Progenitor cell of endocrine pancreas (in vitro differentiated cells): ENCODE results near the gene NHERF2. TPM values are rescaled to one million over a fixed set of nuclear protein-coding genes. Genes with fewer than 3 reads are reported as not detected.
A peak's percentile ranks its signal among the peaks of the same experiment; 100 is the strongest.

ENCODE experiments used
- DNase-seq: peaks from one replicate; pipeline ENCODE4 v3.0.0; 2021; ENCODE audit warnings: low spot score; ENCODE audit not compliant: unreplicated experiment
- H3K27ac Mint-ChIP-seq: 2 replicates; pipeline ENCODE4 v1.8.0; 2021; ENCODE audit warnings: mild to moderate bottlenecking, moderate library complexity, mixed read lengths
- H3K27me3 Mint-ChIP-seq: 2 replicates; pipeline ENCODE4 v1.8.0; 2021; ENCODE audit warnings: mixed read lengths
- H3K36me3 Mint-ChIP-seq: 2 replicates; pipeline ENCODE4 v1.8.0; 2022; ENCODE audit warnings: mixed read lengths; ENCODE audit not compliant: insufficient read depth
- H3K4me1 Mint-ChIP-seq: 2 replicates; pipeline ENCODE4 v1.8.0; 2021; ENCODE audit warnings: low read depth, mixed read lengths
- H3K4me3 Mint-ChIP-seq: 2 replicates; pipeline ENCODE4 v1.8.0; 2021; ENCODE audit warnings: low read depth, mild to moderate bottlenecking, moderate library complexity, mixed read lengths
- H3K9me3 Mint-ChIP-seq: 2 replicates; pipeline ENCODE4 v1.8.0; 2021; ENCODE audit warnings: low read depth, mixed read lengths
- total RNA-seq: library from RNA; stranded (reverse); gene quantifications from 2 replicates; pipeline ENCODE4 v1.2.1, GENCODE V29; 2021
- TF ChIP-seq, protein P1 (sequence below): fragments of 200-600 bp; sonication (generic); IDR thresholded peaks from one replicate; pipeline ENCODE4 v1.5.0; 2021; ENCODE audit warnings: antibody characterized with exemption, mild to moderate bottlenecking; ENCODE audit not compliant: unreplicated experiment

NHERF2 gene
- total RNA-seq, 1 donor from 2014 or later, result 8.4 TPM

DNA sequence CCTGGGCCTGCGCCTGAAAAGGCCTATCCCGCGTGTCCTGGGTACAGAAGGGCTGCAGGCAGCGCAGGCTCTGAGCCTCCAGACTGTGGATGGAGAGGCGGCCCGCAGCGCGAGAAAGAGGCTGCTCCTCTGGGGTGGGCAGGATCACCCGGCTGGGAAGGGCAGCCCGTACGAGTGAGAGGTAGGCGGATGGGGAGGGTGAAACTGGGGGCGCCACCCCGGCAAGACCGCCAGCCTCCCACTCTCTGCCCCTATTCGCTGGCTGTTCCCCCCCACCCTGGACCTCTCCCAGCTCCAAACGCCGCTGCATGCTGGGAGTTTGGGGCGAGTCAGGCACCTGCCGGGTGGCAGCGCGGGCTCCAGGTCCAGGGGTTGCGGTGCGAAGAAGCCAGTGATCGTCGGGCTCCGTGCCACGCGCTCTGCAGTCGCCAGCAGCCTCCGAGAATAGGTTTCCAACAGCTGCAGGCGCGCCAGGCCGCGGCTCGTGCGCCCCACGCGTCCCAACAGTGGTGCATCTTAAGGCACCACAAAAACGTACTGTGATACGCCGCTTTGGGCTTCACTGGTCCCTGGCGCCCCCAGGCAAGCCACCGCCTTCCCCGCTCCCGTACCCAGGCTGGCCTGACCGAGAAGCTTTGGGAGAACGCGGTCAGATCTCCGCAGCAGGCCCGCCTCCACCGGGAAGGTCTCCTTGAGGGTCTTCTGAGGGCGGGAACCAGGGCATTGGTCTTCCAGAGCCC, 46.5 kb upstream of the NHERF2 start:
- Mint-ChIP-seq H3K27ac (no peak overlapping the region), H3K4me1 (peaks cover 10% of the 10 kb centered on the region), H3K27me3 (peaks cover 40% of the 10 kb centered on the region), H3K4me3 (no peak overlapping the region), H3K36me3 (peaks cover 6% of the 10 kb centered on the region), H3K9me3 (no peaks in the 10 kb centered on the region)
- TF ChIP-seq, protein P1, sequence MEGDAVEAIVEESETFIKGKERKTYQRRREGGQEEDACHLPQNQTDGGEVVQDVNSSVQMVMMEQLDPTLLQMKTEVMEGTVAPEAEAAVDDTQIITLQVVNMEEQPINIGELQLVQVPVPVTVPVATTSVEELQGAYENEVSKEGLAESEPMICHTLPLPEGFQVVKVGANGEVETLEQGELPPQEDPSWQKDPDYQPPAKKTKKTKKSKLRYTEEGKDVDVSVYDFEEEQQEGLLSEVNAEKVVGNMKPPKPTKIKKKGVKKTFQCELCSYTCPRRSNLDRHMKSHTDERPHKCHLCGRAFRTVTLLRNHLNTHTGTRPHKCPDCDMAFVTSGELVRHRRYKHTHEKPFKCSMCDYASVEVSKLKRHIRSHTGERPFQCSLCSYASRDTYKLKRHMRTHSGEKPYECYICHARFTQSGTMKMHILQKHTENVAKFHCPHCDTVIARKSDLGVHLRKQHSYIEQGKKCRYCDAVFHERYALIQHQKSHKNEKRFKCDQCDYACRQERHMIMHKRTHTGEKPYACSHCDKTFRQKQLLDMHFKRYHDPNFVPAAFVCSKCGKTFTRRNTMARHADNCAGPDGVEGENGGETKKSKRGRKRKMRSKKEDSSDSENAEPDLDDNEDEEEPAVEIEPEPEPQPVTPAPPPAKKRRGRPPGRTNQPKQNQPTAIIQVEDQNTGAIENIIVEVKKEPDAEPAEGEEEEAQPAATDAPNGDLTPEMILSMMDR, result no peak
- DNase-seq, result no peak

DNA sequence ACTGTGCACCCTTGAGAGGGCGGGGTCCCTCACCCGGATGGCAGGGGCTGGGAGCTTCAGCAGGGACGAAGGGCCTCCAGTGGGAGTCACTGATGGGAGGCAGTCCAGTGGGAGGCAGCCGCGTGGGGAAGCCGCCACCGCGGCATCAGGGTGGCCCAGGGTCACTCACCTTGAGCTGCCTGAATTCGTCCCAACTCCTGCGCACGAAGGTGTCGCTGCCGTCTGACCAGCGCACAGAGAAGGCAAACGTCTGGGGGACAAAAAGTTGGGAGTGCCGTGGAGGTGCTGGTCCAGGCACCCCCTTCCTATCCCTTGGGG, 46.0 kb upstream of the NHERF2 start:
- no peak overlapping the region for H3K4me3 Mint-ChIP-seq
- peaks cover 40% of the 10 kb centered on the region for H3K27me3 Mint-ChIP-seq
- H3K4me1 Mint-ChIP-seq, result peaks cover 11% of the 10 kb centered on the region
- peaks cover 6% of the 10 kb centered on the region for H3K36me3 Mint-ChIP-seq
- TF ChIP-seq, protein P1, result no peak
- no peak for DNase-seq
- H3K27ac Mint-ChIP-seq, result no peak overlapping the region
- no peaks in the 10 kb centered on the region for H3K9me3 Mint-ChIP-seq

DNA sequence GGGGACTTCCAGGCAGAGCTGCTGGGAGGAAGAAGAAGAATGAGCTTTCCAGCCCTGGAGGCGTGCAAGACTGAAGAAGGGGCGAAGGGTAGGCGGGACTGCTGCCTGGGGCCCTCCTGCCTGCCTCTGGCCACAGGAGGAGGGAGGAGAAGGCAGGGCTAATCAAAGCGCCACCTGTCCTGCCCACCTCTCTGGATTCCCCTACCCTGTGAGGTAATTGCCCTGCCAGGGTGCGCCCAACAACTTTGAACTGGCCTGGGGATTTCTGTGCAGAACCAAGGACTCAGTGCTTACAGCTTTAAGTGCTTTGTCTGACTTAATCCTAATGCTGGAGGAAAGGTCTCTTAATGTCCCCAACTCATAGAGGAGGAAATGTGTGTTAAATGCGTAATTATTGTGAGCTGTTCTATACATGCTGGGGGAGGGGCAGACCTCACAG, 45.3 kb upstream of the NHERF2 start, which contains the start of gene NOXO1:
Gene NOXO1, minus strand, starts transcription at position 72 of the 439 bp plus-strand sequence. CDS start 290 bp downstream, outside the sequence.
- Mint-ChIP-seq H3K9me3 (no peaks in the 10 kb centered on the region), H3K4me3 (peak within 1 kb of the TSS; percentile 16), H3K4me1 (peaks cover 11% of the 10 kb centered on the region), H3K36me3 (peaks cover 2% of the 10 kb centered on the region), H3K27me3 (peaks cover 40% of the 10 kb centered on the region), H3K27ac (no peak within 1 kb of the TSS)
- TF ChIP-seq, protein P1, result no peak
- DNase-seq, result no peak

DNA sequence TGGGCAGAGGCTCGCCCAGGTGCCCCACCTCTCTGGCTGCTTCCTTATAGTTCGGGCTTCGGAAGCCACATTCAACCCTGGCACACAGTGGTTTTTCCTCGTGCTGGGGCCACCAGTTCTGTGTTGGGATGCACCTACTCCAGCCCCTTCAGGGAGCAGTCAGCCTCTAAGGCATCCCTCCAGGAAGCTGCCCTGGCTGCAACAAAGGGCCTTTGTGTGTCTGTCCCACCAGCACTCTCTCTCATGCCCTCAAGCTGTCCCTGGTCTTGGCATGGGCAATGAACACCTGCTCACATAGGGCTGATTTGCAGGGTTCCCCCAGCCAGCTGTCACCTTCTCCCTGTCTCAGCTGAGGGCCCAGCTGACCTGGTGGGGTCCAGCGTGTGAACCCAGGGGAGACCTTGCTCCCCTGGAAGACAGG, 44.7 kb upstream of the NHERF2 start:
- Mint-ChIP-seq H3K36me3 (peaks cover 4% of the 10 kb centered on the region), H3K9me3 (no peaks in the 10 kb centered on the region), H3K27ac (no peak overlapping the region), H3K4me3 (no peak overlapping the region), H3K4me1 (peaks cover 11% of the 10 kb centered on the region), H3K27me3 (peaks cover 40% of the 10 kb centered on the region)
- TF ChIP-seq, protein P1, result no peak
- no peak for DNase-seq

DNA sequence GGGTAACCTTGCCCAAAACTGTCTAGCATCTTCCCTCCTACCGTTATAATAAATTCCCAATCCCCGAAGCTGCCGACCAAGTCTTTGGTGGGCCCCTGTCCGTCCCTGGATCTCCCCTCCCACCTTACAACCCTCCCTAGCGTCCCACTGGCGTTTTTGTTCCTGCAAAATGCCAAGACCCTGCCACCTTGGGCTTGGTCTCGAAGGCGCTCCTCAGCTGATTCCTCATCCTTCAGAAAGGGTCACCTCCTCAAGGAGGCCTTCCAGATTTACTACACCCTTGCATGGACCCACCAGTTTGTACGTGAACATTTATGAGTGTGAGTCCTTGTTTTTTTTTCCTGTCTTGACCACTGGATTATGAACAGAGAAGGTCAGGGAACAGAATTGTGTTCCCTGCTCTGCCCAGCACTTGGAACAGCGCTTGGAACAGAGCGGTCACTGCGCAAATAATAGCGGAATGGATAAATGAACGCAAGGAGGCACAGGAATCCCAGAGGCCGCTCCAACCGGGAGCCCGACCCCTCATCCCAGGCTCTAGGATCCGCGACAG, 43.6 kb upstream of the NHERF2 start:
- Mint-ChIP-seq H3K4me1 (peaks cover 11% of the 10 kb centered on the region), H3K27ac (peak overlapping the region; percentile 73), H3K36me3 (peaks cover 2% of the 10 kb centered on the region), H3K4me3 (peak overlapping the region; percentile 83), H3K27me3 (peaks cover 42% of the 10 kb centered on the region), H3K9me3 (no peaks in the 10 kb centered on the region)
- DNase-seq, result no peak
- TF ChIP-seq, protein P1, result no peak
